Measurements from ENCODE around the gene ELK3.

The ELK3 gene

DNA sequence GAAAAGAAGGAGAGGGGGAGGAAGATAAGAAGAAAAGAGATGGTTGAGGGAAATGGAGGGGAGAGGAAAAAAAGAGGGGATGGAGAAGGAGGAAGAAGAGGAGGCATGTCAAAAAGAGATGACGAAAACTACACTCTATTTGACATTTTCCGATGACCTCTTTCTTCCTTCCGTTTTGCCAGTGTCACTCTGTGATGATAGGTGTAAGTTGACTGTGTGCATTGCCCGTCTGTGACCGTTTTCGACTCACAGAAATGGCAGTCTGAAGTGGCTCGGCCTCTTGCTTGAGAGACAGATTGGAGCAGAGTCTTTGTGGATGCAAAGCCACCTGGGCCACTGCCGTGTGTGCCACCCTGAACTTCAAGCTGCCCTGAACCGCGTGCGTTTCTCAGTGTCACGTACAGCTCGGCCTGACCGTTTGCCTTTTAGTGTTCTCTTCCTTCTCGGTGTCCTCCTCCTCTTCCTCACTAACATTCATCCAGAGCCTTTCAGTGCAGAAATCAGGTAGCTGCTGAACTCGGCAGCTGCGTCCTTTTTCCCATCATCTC, 32.7 kb downstream of the ELK3 start:
- intact Hi-C loops (cut with micrococcal nuclease): no loop called here
- no peak overlapping the region for H3K4me3 Mint-ChIP-seq

GRCh38 chr12:96227365-96228106, 33.4 kb downstream of the ELK3 start:
- peaks cover 7% of the 10 kb centered on the region for H3K4me1 Mint-ChIP-seq (ENCODE audit: low read depth)
- H3K36me3 Mint-ChIP-seq (ENCODE audit: low read depth): peaks cover 86% of the 10 kb centered on the region
- no peaks in the 10 kb centered on the region for H3K9me3 Mint-ChIP-seq
- no peak overlapping the region for H3K4me3 Mint-ChIP-seq
- intact Hi-C loops (cut with micrococcal nuclease): no loop called here
- no peaks in the 10 kb centered on the region for H3K27me3 Mint-ChIP-seq
- H3K27ac Mint-ChIP-seq: no peak overlapping the region

More for the DNA sequence above, 32.7 kb downstream of the ELK3 start:
- Mint-ChIP-seq H3K27me3 (no peaks in the 10 kb centered on the region), H3K36me3 (ENCODE audit: low read depth) (peaks cover 84% of the 10 kb centered on the region), H3K27ac (no peak overlapping the region), H3K9me3 (no peaks in the 10 kb centered on the region), H3K4me1 (ENCODE audit: low read depth) (peaks cover 7% of the 10 kb centered on the region)

- no peak overlapping the region for H3K27ac Mint-ChIP-seq
- intact Hi-C loops (cut with micrococcal nuclease): no loop called here
- H3K4me3 Mint-ChIP-seq: no peak overlapping the region
- no peaks in the 10 kb centered on the region for H3K9me3 Mint-ChIP-seq
- peaks cover 74% of the 10 kb centered on the region for H3K36me3 Mint-ChIP-seq (ENCODE audit: low read depth)
- H3K27me3 Mint-ChIP-seq: no peaks in the 10 kb centered on the region
- H3K4me1 Mint-ChIP-seq (ENCODE audit: low read depth): peaks cover under 1% of the 10 kb centered on the region
These were observed 34.5 kb downstream of the ELK3 start for GRCh38 chr12:96228566-96229248.

GRCh38 chr12:96230646-96231045, 36.5 kb downstream of the ELK3 start:
- Mint-ChIP-seq H3K4me1 (ENCODE audit: low read depth) (peaks cover 5% of the 10 kb centered on the region), H3K27ac (no peak overlapping the region), H3K4me3 (no peak overlapping the region), H3K27me3 (no peaks in the 10 kb centered on the region), H3K9me3 (no peaks in the 10 kb centered on the region), H3K36me3 (ENCODE audit: low read depth) (peaks cover 70% of the 10 kb centered on the region)
- intact Hi-C loops (cut with micrococcal nuclease): no loop called here

- Mint-ChIP-seq H3K27me3 (no peaks in the 10 kb centered on the region), H3K9me3 (no peaks in the 10 kb centered on the region), H3K27ac (no peak overlapping the region), H3K4me1 (ENCODE audit: low read depth) (peaks cover 29% of the 10 kb centered on the region), H3K36me3 (ENCODE audit: low read depth) (peaks cover 60% of the 10 kb centered on the region), H3K4me3 (no peak overlapping the region)
- intact Hi-C loops (cut with micrococcal nuclease): no loop called here
These were observed 39.0 kb downstream of the ELK3 start for GRCh38 chr12:96233168-96233567.

DNA sequence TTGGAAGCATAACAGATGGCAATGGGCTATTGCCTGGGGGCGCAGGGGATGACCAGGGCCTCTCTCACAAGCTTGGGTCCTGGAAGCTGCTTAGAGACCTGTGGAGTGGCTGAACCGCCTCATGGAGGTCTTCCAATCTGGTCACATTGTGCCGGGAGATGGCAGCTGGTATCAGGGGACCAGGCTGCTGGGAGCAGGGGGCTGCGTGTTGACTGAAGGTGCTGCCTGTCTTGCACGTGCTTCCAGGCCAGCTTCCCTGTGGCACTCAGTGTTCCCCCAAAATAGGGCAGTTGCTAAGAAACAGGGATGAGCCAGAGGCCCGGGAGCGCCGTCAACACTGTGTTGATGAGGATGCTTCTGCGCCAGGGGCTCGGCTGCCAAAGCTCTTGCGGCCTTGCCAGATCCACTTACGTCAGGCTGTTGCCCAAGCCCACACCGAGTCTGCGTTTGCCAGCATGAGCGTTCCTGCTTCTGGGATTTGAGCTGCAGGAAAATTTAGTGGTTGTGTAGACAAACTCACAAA, 39.8 kb downstream of the ELK3 start:
- intact Hi-C loops (cut with micrococcal nuclease): no loop called here
- no peaks in the 10 kb centered on the region for H3K9me3 Mint-ChIP-seq
- no peak overlapping the region for H3K4me3 Mint-ChIP-seq
- no peak overlapping the region for H3K27ac Mint-ChIP-seq
- peaks cover 54% of the 10 kb centered on the region for H3K36me3 Mint-ChIP-seq (ENCODE audit: low read depth)
- no peaks in the 10 kb centered on the region for H3K27me3 Mint-ChIP-seq
- H3K4me1 Mint-ChIP-seq (ENCODE audit: low read depth): peaks cover 34% of the 10 kb centered on the region

GRCh38 chr12:96234591-96235483, 40.7 kb downstream of the ELK3 start:
- intact Hi-C loops (cut with micrococcal nuclease): no loop called here
- H3K4me1 Mint-ChIP-seq (ENCODE audit: low read depth): peaks cover 34% of the 10 kb centered on the region
- no peaks in the 10 kb centered on the region for H3K27me3 Mint-ChIP-seq
- peaks cover 54% of the 10 kb centered on the region for H3K36me3 Mint-ChIP-seq (ENCODE audit: low read depth)
- H3K27ac Mint-ChIP-seq: no peak overlapping the region
- no peak overlapping the region for H3K4me3 Mint-ChIP-seq
- H3K9me3 Mint-ChIP-seq: no peaks in the 10 kb centered on the region

DNA sequence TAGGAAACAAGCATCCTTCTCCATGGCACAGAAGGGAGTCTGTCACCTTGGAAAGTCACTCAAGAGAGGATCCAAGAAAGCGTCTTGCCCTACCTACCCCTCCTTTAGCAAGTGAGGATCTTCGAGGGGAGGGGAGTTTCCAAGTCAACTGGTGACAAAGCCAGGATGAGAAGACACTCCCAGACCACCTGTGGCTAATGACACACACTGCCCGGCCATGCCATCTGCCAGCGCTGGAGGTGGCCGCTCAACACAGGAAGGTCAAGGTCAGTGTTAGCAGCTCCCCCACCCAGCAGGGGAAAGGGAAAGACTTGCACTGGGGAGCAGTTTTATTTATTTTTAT, 41.3 kb downstream of the ELK3 start:
- intact Hi-C loops (cut with micrococcal nuclease): no loop called here
- peaks cover 53% of the 10 kb centered on the region for H3K36me3 Mint-ChIP-seq (ENCODE audit: low read depth)
- H3K9me3 Mint-ChIP-seq: no peaks in the 10 kb centered on the region
- peaks cover 35% of the 10 kb centered on the region for H3K4me1 Mint-ChIP-seq (ENCODE audit: low read depth)
- no peak overlapping the region for H3K4me3 Mint-ChIP-seq
- no peak overlapping the region for H3K27ac Mint-ChIP-seq
- no peaks in the 10 kb centered on the region for H3K27me3 Mint-ChIP-seq

DNA sequence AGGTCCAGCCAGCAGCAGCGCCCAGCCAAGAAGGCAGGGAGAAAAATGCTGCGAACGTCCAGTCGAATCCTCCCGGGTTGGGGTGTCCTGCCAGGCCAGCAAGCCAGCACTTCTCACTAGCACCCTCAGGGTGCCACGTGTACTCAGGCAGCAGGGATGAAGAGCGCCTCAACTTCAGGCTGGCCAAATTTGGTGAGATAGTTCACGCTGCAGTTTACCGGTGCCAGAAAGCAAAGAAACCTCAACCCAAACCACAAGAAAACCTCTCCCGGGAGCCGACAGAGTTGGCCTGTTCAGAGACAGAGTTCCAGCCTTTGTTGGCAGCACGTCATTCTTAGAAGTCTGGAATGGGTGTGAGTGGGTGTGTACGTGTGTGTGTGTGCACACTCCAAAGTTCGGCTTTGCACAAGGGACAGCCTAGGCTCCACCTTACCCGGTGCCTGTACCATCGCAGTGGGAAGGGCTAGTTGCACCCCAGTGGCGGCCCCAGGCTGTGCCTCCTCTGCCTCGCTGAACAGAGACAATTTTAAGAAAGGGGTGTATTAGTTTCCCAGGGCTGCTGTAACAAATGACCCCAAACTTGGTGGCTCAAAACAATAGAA, 42.1 kb downstream of the ELK3 start:
- no peaks in the 10 kb centered on the region for H3K9me3 Mint-ChIP-seq
- no peak overlapping the region for H3K4me3 Mint-ChIP-seq
- H3K27ac Mint-ChIP-seq: no peak overlapping the region
- peaks cover 48% of the 10 kb centered on the region for H3K36me3 Mint-ChIP-seq (ENCODE audit: low read depth)
- intact Hi-C loops (cut with micrococcal nuclease): no loop called here
- no peaks in the 10 kb centered on the region for H3K27me3 Mint-ChIP-seq
- H3K4me1 Mint-ChIP-seq (ENCODE audit: low read depth): peaks cover 41% of the 10 kb centered on the region

DNA sequence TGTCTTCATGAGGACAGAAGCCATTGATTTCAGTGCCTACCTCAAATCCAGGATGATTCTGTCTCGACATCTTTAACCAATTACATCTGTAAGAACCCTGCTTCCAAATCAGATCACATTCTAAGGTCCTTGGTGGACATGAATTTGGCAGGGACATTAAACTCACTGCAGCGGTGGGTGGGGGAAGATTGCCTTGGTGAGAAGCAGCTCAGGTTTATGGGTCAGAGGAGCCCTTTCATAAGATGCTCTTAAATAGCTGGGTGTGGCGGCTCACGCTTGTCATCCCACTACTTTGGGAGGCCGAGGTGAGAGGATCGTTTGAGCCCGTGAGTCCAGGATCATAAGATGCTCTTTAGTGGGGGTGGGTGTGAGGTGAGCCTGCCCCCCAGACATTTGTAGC, 42.9 kb downstream of the ELK3 start:
- no peaks in the 10 kb centered on the region for H3K9me3 Mint-ChIP-seq
- H3K4me1 Mint-ChIP-seq (ENCODE audit: low read depth): peaks cover 48% of the 10 kb centered on the region
- H3K27ac Mint-ChIP-seq: no peak overlapping the region
- no peaks in the 10 kb centered on the region for H3K27me3 Mint-ChIP-seq
- peaks cover 41% of the 10 kb centered on the region for H3K36me3 Mint-ChIP-seq (ENCODE audit: low read depth)
- H3K4me3 Mint-ChIP-seq: no peak overlapping the region
- intact Hi-C loops (cut with micrococcal nuclease): no loop called here

GRCh38 chr12:96237465-96238077, 43.4 kb downstream of the ELK3 start:
- no peaks in the 10 kb centered on the region for H3K27me3 Mint-ChIP-seq
- intact Hi-C loops (cut with micrococcal nuclease): no loop called here
- H3K9me3 Mint-ChIP-seq: no peaks in the 10 kb centered on the region
- H3K27ac Mint-ChIP-seq: peak overlapping the region; percentile 26
- H3K36me3 Mint-ChIP-seq (ENCODE audit: low read depth): peaks cover 42% of the 10 kb centered on the region
- no peak overlapping the region for H3K4me3 Mint-ChIP-seq
- peaks cover 54% of the 10 kb centered on the region for H3K4me1 Mint-ChIP-seq (ENCODE audit: low read depth)

DNA sequence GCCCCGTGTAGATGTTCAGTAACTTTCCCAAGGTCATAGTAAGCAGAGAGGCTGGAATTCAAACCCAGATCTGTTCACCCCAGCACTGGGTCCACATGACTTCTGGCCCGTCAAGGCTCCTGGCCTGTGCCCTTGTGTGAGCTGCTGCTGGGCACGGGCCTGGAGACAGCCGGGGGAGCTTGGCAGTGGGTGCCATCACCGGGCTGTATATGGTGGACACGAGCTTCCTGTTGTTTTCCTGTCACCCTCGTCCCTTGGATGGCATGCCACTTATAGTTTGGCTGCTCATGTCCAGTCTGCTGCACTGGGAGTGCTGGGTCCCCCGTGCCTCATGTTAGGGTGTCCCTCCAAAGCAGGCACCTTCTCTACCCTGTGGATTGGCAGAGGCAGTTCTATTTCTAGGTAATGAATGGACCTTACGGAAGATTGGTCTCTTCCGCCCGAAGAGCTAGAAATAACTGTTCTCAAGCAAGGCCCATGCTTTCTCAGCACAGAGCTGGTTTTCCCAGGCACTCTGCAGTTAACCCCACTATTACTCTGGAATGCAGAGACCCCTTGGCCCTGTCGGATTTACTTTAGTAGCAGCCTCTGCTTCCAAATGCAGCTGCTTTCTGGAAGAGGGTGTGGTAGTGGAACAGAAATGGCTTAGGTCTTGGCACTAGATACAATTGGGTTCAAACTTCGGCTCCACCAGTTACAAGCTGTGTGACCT, 44.3 kb downstream of the ELK3 start:
- H3K4me3 Mint-ChIP-seq: no peak overlapping the region
- intact Hi-C loops (cut with micrococcal nuclease): no loop called here
- peaks cover 61% of the 10 kb centered on the region for H3K4me1 Mint-ChIP-seq (ENCODE audit: low read depth)
- peaks cover 51% of the 10 kb centered on the region for H3K36me3 Mint-ChIP-seq (ENCODE audit: low read depth)
- H3K9me3 Mint-ChIP-seq: no peaks in the 10 kb centered on the region
- H3K27me3 Mint-ChIP-seq: no peaks in the 10 kb centered on the region
- no peak overlapping the region for H3K27ac Mint-ChIP-seq
